HG02981 (cell line): ENCODE measurements around the gene PCSK5.

Experiments used
- ATAC-seq: cut with Tn5 transposase; IDR thresholded peaks from one replicate; pipeline ENCODE4 v1.9.1; 2021; ENCODE audit warnings: mild to moderate bottlenecking, moderate library complexity; ENCODE audit not compliant: unreplicated experiment

PCSK5 gene

GRCh38 chr9:75998096-75998780, 107.8 kb downstream of the PCSK5 start:
- no peak for ATAC-seq

GRCh38 chr9:76001459-76001858, 111.0 kb downstream of the PCSK5 start:
- no peak for ATAC-seq

- no peak for ATAC-seq
These were observed 112.6 kb downstream of the PCSK5 start for GRCh38 chr9:76003041-76003440.

GRCh38 chr9:76004526-76004925, 114.1 kb downstream of the PCSK5 start:
- no peak for ATAC-seq

GRCh38 chr9:76007935-76008334, 117.5 kb downstream of the PCSK5 start:
- ATAC-seq = no peak

- no peak for ATAC-seq
These were observed 123.3 kb downstream of the PCSK5 start for GRCh38 chr9:76013809-76014208.

- no peak for ATAC-seq
These were observed 127.8 kb downstream of the PCSK5 start for GRCh38 chr9:76018235-76018634.

GRCh38 chr9:76018761-76019160, 128.3 kb downstream of the PCSK5 start:
- ATAC-seq = no peak

GRCh38 chr9:76020652-76021051, 130.2 kb downstream of the PCSK5 start:
- no peak for ATAC-seq

- ATAC-seq = no peak
These were observed 131.8 kb downstream of the PCSK5 start for GRCh38 chr9:76022317-76022716.

GRCh38 chr9:76023715-76024195, 133.3 kb downstream of the PCSK5 start:
- ATAC-seq = no peak

- no peak for ATAC-seq
These were observed 134.8 kb downstream of the PCSK5 start for GRCh38 chr9:76025286-76025685.

- no peak for ATAC-seq
These were observed 136.3 kb downstream of the PCSK5 start for GRCh38 chr9:76026796-76027195.

- ATAC-seq = no peak
These were observed 136.9 kb downstream of the PCSK5 start for GRCh38 chr9:76027416-76027815.

GRCh38 chr9:76027861-76028260, 137.4 kb downstream of the PCSK5 start:
- no peak for ATAC-seq

- ATAC-seq = no peak
These were observed 141.7 kb downstream of the PCSK5 start for GRCh38 chr9:76032038-76032796.

GRCh38 chr9:76032797-76033373, 142.4 kb downstream of the PCSK5 start:
- no peak for ATAC-seq

GRCh38 chr9:76034049-76034448, 143.6 kb downstream of the PCSK5 start:
- no peak for ATAC-seq

GRCh38 chr9:76036762-76037161, 146.3 kb downstream of the PCSK5 start:
- ATAC-seq = no peak

- no peak for ATAC-seq
These were observed 147.2 kb downstream of the PCSK5 start for GRCh38 chr9:76037587-76038225.

GRCh38 chr9:76038431-76038830, 148.0 kb downstream of the PCSK5 start:
- no peak for ATAC-seq
